HepG2 (cell line): ENCODE results near the gene ECHDC1. TPM values are rescaled to one million over a fixed set of nuclear protein-coding genes. Genes with fewer than 3 reads are reported as not detected.
A peak's percentile ranks its signal among the peaks of the same experiment; 100 is the strongest.

Source experiments
- CHCHD3 ChIP-seq: sonication (generic); formaldehyde crosslinking; IDR thresholded peaks from 2 replicates; pipeline ENCODE4 v1.8.0; 2022; ENCODE audit warnings: mild to moderate bottlenecking, missing genetic modification reagents, moderate library complexity
- ETV5 ChIP-seq: IDR thresholded peaks from 2 replicates; pipeline ENCODE4 v1.6.1; 2018; ENCODE audit warnings: missing biosample characterization, missing genetic modification reagents, inconsistent platforms, borderline replicate concordance
- MTA3 ChIP-seq: sonication (generic); formaldehyde crosslinking; IDR thresholded peaks from 2 replicates; pipeline ENCODE4 v1.4.0; 2020; ENCODE audit warnings: missing genetic modification reagents
- MXD4 ChIP-seq: IDR thresholded peaks from 2 replicates; pipeline ENCODE4 v1.6.1; 2016; ENCODE audit warnings: mild to moderate bottlenecking, missing biosample characterization, missing genetic modification reagents
- NFYC ChIP-seq: IDR thresholded peaks from 2 replicates; pipeline ENCODE4 v1.6.1; 2016; ENCODE audit warnings: missing genetic modification reagents, missing compliant biosample characterization
- NR2F6 ChIP-seq, 2 experiments: IDR thresholded peaks; 2 replicates each; pipeline ENCODE4 v1.6.1; 2016; ENCODE audit warnings: antibody characterized with exemption in 1 of 2, mild to moderate bottlenecking in 1 of 2
- PRDM15 ChIP-seq: sonication (generic); formaldehyde crosslinking; IDR thresholded peaks from 2 replicates; pipeline ENCODE4 v1.4.0; 2020; ENCODE audit warnings: missing genetic modification reagents
- PREB ChIP-seq: sonication (generic); formaldehyde crosslinking; IDR thresholded peaks from 2 replicates; pipeline ENCODE4 v1.4.0; 2020; ENCODE audit warnings: missing genetic modification reagents
- RELA ChIP-seq: sonication (generic); formaldehyde crosslinking; IDR thresholded peaks from 2 replicates; pipeline ENCODE4 v1.4.0; 2020; ENCODE audit warnings: missing genetic modification reagents
- ZNF652 ChIP-seq: IDR thresholded peaks from 2 replicates; pipeline ENCODE4 v1.6.1; 2016; ENCODE audit warnings: low read depth, borderline replicate concordance
- polyA plus RNA-seq, 8 experiments: library from polyadenylated mRNA; depleted of rRNA in 3 of 8; stranded (reverse) in 7 of 8; unstranded in 1 of 8; fragments of >200 nt; fragmentation: Illumina TruSeq in 4 of 8; extraction: Trizol in 4 of 8; gene quantifications; 2 replicates each; pipeline versions ENCODE4 v1.2.1 to v1.2.3, GENCODE V29; 2011 to 2016; ENCODE audit warnings: low read depth in 4 of 8, missing spikeins in 1 of 8, mixed read lengths in 1 of 8; ENCODE audit not compliant: insufficient read depth in 1 of 8
- total RNA-seq, 5 experiments: library from RNA; depleted of rRNA; stranded (reverse); fragments of >200 nt; fragmentation: Illumina TruSeq; extraction: Trizol; gene quantifications; 2 replicates each; pipeline ENCODE4 v1.2.3, GENCODE V29; 2016; ENCODE audit warnings: low read depth in 1 of 5
- TF ChIP-seq, protein P1 (sequence below): sonication (generic); formaldehyde crosslinking; IDR thresholded peaks from 2 replicates; pipeline ENCODE4 v1.5.1; 2020; ENCODE audit warnings: mild to moderate bottlenecking, moderate library complexity, missing genetic modification reagents
- TF ChIP-seq, protein P2 (sequence below): sonication (generic); formaldehyde crosslinking; IDR thresholded peaks from 2 replicates; pipeline ENCODE4 v1.4.0; 2020; ENCODE audit warnings: mild to moderate bottlenecking, missing genetic modification reagents
- TF ChIP-seq, protein P3 (sequence below): sonication (generic); formaldehyde crosslinking; IDR thresholded peaks from 2 replicates; pipeline ENCODE4 v1.5.1; 2020; ENCODE audit warnings: missing genetic modification reagents, mild to moderate bottlenecking, borderline replicate concordance
- TF ChIP-seq, protein P4 (sequence below): sonication (generic); formaldehyde crosslinking; conservative IDR thresholded peaks from 2 replicates; pipeline ENCODE4 v1.8.0; 2022; ENCODE audit warnings: missing genetic modification reagents
- TF ChIP-seq, protein P5 (sequence below): fragments of 450-650 bp; IDR thresholded peaks from 2 replicates; pipeline ENCODE4 v1.6.1; 2017

ECHDC1 gene
- total and polyA plus RNA-seq, 2 of the 13 experiments (the other 11 are each of a cell fraction or from before 2014, with no cell fraction given): 32.8 to 98.1 TPM

GRCh38 chr6:127342296-127342945, 988 bp downstream of the ECHDC1 start (continued):
- TF ChIP-seq, protein P1, sequence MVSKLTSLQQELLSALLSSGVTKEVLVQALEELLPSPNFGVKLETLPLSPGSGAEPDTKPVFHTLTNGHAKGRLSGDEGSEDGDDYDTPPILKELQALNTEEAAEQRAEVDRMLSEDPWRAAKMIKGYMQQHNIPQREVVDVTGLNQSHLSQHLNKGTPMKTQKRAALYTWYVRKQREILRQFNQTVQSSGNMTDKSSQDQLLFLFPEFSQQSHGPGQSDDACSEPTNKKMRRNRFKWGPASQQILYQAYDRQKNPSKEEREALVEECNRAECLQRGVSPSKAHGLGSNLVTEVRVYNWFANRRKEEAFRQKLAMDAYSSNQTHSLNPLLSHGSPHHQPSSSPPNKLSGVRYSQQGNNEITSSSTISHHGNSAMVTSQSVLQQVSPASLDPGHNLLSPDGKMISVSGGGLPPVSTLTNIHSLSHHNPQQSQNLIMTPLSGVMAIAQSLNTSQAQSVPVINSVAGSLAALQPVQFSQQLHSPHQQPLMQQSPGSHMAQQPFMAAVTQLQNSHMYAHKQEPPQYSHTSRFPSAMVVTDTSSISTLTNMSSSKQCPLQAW: peak; percentile 25; the same call in 1 of the 2 replicates
- TF ChIP-seq, protein P2, sequence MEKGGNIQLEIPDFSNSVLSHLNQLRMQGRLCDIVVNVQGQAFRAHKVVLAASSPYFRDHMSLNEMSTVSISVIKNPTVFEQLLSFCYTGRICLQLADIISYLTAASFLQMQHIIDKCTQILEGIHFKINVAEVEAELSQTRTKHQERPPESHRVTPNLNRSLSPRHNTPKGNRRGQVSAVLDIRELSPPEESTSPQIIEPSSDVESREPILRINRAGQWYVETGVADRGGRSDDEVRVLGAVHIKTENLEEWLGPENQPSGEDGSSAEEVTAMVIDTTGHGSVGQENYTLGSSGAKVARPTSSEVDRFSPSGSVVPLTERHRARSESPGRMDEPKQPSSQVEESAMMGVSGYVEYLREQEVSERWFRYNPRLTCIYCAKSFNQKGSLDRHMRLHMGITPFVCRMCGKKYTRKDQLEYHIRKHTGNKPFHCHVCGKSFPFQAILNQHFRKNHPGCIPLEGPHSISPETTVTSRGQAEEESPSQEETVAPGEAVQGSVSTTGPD (CRISPR knock-in tag): no peak
- TF ChIP-seq, protein P3, sequence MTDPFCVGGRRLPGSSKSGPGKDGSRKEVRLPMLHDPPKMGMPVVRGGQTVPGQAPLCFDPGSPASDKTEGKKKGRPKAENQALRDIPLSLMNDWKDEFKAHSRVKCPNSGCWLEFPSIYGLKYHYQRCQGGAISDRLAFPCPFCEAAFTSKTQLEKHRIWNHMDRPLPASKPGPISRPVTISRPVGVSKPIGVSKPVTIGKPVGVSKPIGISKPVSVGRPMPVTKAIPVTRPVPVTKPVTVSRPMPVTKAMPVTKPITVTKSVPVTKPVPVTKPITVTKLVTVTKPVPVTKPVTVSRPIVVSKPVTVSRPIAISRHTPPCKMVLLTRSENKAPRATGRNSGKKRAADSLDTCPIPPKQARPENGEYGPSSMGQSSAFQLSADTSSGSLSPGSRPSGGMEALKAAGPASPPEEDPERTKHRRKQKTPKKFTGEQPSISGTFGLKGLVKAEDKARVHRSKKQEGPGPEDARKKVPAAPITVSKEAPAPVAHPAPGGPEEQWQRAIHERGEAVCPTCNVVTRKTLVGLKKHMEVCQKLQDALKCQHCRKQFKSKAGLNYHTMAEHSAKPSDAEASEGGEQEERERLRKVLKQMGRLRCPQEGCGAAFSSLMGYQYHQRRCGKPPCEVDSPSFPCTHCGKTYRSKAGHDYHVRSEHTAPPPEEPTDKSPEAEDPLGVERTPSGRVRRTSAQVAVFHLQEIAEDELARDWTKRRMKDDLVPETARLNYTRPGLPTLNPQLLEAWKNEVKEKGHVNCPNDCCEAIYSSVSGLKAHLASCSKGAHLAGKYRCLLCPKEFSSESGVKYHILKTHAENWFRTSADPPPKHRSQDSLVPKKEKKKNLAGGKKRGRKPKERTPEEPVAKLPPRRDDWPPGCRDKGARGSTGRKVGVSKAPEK (CRISPR knock-in tag): no peak
- TF ChIP-seq MXD4 (no peak), PRDM15 (CRISPR knock-in tag) (no peak), NR2F6 (IDR thresholded peaks at IDR 0.05) (no peak), NR2F6 (CRISPR knock-in tag; IDR thresholded peaks at IDR 0.05) (no peak), RELA (CRISPR knock-in tag) (no peak), CHCHD3 (CRISPR knock-in tag) (no peak), ETV5 (CRISPR knock-in tag) (no peak), PREB (no peak), NFYC (CRISPR knock-in tag) (no peak), MTA3 (no peak), ZNF652 (CRISPR knock-in tag) (no peak)
- TF ChIP-seq, protein P4, sequence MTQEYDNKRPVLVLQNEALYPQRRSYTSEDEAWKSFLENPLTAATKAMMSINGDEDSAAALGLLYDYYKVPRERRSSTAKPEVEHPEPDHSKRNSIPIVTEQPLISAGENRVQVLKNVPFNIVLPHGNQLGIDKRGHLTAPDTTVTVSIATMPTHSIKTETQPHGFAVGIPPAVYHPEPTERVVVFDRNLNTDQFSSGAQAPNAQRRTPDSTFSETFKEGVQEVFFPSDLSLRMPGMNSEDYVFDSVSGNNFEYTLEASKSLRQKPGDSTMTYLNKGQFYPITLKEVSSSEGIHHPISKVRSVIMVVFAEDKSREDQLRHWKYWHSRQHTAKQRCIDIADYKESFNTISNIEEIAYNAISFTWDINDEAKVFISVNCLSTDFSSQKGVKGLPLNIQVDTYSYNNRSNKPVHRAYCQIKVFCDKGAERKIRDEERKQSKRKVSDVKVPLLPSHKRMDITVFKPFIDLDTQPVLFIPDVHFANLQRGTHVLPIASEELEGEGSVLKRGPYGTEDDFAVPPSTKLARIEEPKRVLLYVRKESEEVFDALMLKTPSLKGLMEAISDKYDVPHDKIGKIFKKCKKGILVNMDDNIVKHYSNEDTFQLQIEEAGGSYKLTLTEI (CRISPR knock-in tag): no peak
- TF ChIP-seq, protein P5, sequence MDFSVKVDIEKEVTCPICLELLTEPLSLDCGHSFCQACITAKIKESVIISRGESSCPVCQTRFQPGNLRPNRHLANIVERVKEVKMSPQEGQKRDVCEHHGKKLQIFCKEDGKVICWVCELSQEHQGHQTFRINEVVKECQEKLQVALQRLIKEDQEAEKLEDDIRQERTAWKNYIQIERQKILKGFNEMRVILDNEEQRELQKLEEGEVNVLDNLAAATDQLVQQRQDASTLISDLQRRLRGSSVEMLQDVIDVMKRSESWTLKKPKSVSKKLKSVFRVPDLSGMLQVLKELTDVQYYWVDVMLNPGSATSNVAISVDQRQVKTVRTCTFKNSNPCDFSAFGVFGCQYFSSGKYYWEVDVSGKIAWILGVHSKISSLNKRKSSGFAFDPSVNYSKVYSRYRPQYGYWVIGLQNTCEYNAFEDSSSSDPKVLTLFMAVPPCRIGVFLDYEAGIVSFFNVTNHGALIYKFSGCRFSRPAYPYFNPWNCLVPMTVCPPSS: no peak
